HG03175 (cell line): ENCODE measurements around the gene STAP2.

ENCODE experiments used
- ATAC-seq: cut with Tn5 transposase; IDR thresholded peaks from one replicate; pipeline ENCODE4 v1.9.1; 2021; ENCODE audit warnings: mild to moderate bottlenecking, moderate library complexity; ENCODE audit not compliant: unreplicated experiment

Gene STAP2

GRCh38 chr19:4328243-4328990 is 10.2 kb downstream of the STAP2 start:
- peak; percentile 81 for ATAC-seq

DNA sequence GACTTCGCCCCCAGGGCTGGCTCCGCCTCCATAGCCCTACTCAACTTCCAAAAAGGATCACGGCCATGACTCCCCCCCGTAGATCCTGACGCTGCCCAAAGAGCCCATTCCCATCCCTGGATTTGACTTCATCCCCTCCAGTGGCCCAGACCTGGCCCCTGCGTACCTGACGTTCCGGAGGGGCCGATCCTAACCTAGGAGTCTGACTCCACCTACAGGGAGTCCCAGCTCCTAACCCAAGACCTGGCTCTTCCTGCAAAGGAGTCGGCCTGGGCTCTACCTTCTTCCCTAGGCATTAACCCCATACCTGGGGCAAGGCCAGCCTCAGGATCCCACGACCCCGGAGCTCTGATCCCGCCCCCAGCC is 10.8 kb downstream of the STAP2 start:
- ATAC-seq: no peak

GRCh38 chr19:4327252-4327876 is 11.3 kb downstream of the STAP2 start:
- no peak for ATAC-seq

GRCh38 chr19:4326837-4327251 is 11.8 kb downstream of the STAP2 start:
- no peak for ATAC-seq

GRCh38 chr19:4326215-4326836 is 12.3 kb downstream of the STAP2 start:
- no peak for ATAC-seq

DNA sequence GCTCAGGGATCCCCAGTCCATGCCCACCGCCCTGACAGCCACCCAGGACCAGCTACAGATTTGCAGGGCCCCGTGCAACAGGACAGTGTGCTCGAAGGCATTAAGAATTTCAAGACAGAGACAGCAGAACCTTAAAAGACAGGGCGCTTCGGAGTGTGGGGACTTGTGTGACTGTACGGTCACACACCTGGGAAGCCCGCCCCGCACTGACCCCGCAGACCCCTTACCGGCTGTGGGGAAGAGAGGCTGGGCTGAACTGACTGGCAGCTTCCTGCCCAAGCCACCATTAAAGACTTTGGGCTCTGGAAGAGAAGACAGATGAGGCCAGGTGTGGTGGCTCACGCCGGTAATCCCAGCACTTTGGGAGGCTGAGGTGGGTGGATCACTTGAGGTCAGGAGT is 14.4 kb downstream of the STAP2 start:
- ATAC-seq: no peak

DNA sequence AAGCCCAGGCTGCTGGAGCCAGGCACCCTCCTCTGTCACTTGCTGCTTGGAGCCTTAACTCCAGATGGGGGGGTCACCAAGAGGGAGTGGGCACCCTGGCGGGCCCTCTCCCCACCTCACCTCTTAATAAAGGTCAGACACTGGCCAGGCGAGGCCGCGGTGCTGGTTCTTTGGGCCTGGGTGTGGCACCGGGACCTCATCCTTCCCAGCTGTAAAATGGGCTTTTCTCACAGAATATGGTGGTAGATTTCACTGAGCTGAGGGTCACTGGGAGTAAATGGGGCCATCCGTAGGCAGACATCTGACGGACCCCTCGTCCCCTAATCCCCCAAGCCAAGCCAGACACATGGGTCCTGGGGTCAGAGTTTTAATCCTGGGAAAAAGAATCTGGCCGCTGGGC is 14.9 kb downstream of the STAP2 start:
- ATAC-seq: no peak

DNA sequence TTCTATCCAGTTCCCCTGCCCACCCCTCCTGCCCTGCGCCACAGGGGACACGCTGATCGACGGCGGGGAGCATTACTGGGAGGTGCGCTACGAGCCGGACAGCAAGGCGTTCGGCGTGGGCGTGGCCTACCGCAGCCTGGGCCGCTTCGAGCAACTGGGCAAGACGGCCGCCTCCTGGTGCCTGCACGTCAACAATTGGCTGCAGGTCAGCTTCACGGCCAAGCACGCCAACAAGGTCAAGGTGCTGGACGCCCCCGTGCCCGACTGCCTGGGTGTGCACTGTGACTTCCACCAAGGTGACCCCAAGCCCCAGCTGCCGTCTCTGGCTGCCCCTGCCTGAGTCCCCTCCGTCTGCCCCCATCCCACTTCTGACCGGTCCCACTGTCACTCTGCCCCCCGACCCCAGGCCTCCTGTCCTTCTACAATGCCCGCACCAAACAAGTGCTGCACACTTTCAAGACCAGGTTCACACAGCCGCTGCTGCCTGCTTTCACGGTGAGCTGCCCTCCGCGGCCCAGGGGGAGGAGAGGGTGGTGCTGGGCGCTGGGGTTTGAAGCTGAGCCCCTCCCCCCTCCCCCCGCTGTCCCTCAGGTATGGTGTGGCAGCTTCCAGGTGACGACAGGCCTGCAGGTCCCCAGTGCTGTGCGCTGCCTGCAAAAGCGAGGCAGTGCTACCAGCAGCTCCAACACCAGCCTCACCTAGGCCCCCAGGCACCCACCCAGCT is 15.5 kb downstream of the STAP2 start:
- ATAC-seq: no peak

GRCh38 chr19:4320419-4320818 is 18.2 kb downstream of the STAP2 start:
- ATAC-seq: no peak

DNA sequence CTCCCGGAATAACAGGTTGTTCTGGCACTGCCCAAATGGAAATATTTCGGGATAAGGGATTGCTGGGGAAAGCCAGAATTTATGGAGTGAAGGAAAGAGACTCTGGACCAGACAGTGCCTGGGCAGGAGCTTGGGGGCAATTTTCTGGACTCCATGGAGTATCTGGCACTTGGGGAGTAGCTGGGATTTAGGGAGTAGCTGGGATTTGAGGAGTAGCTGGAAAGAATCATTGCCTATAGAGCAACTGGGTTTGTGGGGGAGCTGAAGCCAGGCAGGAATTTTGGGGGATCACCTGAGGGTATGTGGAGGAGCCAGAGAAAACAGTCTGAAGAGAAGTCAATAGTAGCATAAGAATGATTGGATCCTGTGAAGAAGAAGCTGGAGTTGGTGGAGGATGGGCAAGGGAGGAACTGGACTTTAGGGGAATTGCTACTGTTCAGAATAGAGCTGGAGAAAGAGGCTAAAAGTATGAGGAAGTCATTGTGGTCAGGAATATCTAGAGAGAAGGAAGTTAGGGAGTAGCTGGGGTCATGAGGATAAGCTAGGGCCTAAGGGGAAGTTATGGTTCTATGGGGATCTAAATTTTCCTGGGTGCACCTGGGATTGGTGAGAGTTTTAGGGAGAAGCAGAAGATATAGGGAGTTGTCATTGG is 19.4 kb downstream of the STAP2 start:
- ATAC-seq: no peak

DNA sequence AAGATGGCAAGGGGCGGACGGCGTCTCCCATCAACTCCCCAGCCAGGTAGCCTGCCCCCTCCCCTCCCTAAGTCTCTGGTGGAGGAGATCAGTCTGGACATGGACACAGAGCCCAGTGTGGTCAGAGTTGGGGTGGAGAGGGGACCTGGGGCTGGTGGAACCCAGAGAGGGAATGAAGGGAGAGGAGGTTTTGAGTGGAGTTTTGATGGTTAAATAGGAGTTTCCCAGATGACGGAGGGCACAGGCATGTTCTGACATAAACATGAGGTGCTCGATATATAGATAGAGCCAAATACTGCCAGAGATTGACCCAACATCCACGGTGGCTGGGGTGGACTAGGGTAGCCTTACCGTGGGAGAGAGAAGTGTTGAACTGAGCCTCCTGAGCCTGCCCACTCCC is 20.2 kb downstream of the STAP2 start:
- ATAC-seq: no peak

GRCh38 chr19:4316956-4317355 is 21.7 kb downstream of the STAP2 start:
- no peak for ATAC-seq

GRCh38 chr19:4313847-4314490 is 24.7 kb downstream of the STAP2 start:
- ATAC-seq: no peak

DNA sequence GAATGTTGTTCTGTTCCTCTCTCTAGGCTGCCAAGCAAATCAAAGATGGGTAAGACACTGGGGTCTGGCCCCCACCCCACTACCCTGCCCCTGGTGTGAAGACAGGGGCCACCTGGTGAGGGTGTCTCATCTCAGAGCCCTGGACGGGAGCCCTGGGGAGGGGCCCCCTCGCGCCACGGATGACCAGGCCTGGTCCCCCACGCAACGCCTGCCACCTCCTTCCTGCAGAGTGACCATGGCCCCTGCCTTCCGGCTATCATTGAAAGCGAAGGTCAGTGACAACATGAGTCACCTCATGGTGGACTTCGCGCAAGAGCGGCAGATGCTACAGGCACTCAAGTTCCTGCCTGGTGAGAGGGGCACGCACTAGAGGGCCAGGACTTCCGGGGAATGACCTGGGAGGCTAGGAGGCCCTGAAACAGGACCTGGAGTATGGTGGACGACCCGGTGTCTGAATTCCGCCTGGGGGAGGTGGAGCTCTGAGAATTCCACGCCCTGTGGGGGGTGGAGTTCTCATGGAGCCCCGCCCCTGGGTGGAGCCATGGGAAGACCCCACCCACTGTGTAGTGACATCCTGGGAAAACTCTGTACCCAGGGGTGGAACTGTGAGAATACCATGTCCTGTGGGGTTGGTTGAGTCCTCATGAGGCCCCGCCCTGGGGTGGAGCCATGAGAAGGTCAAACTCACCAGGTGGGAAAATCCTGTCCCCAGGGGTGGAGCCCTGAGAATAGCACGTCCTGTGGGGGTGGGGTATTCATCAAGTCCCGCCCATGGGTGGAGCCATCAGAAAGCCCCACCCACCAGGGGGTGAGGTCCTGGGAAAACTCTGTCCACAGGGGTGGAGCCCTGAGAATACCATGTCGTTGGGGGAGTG is 28.1 kb downstream of the STAP2 start:
- ATAC-seq: no peak

GRCh38 chr19:4305659-4306058 is 33.0 kb downstream of the STAP2 start:
- no peak for ATAC-seq

DNA sequence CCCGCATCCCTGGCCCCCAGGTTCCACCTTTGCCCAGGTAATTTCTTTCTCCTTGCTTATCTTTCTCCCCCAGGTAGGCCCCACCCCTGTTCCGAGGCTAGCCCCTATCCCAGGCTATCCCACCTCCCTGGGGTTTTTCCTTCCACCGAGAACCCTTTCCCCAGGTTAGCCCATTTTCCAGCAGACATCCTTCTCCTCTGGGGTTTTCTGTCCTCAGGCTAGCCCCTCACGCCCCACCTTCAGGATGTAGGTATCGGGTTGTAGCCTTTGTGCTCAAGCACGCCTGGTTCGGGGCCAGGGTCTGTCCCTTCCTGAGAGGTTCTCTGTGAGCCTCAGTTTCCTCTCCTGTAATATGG is 33.4 kb downstream of the STAP2 start:
- ATAC-seq: no peak

DNA sequence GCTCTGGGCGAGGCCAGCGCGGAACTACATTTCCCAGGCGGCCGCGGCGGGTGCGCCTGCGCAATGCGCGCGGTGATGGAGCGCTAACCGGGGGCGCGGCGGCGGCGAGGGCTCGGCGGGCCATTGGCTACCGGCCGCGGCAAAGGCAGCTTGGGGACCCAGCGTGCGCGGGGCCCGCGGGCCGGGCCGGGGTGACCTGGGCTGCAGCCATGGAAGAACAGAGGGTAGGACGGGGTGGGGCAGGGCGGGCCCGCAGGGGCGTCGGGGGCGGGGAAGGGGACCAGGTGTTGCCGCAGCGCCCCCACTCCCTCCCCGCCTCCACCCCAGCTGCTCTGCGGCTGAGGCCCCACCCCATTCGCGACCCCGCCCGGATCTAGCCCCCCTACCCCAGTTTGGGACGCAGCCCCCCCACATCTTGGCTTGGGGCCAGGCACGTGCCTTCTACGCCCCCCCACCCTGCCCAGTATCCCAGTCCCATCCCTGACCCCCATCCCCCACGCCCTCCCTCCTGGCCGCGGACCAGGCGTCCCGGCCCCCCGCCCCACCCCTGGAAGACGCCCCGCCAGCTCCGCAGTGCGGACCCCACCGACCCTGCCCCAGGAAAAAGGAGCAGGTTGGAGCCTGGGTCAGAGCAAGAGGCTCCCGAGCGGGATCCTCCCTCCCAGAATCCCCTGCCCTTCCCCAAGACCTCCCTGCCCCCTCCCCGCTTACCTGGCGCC is 33.9 kb downstream of the STAP2 start, which contains the start of gene FSD1:
Gene FSD1, plus strand, starts transcription at position 61 of the 719 bp plus-strand sequence. Its CDS starts 149 bp downstream, at position 210.
- no peak for ATAC-seq

DNA sequence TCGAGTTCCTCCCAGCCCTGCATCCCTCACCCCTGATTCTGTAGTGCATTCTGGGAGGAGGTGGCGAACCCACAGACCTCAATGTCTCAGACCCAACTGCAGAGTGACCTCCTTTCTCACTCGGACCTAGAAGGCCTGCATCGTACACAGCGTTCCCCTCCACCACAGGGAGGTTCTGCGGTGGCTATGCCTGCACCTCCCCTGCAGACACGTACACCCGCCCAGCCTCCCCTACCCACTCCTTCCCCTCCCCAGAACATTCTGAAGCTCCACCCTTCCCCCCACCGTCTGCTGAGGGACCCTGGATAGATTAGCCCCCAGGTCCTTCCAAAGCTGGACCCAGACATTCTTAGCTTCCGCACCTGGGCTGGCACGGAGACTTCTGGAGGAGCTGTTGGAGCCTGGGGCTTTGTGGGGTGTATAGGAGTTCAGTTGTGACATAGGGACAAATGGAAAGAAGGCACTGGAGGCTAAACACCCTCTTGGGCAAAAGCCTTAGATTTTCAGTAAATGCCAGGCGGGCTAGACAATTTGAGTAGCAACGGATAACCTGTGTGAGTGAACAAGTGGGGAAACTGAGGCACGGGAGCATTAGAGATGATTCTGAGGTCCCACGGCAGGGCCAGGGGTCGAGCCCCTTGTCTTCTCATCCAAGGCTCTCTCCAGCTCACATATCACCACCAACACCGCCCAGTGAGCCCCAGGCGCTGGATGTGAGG is 34.6 kb downstream of the STAP2 start:
- no peak for ATAC-seq
